ENCODE measurements around the gene GIMAP6.

GRCh38 chr7:150621376-150621775, 10.8 kb downstream of the GIMAP6 start:
- TF ChIP-seq POLR2AphosphoS5 (IDR thresholded peaks at IDR 0.05; ENCODE audit: low read depth, low read length) (no peak), POU2F2 (IDR thresholded peaks at IDR 0.05; ENCODE audit: low read depth, low read length) (no peak)
